Measurements from ENCODE around the gene HS3ST3B1. TPM values are rescaled to one million over a fixed set of nuclear protein-coding genes. Genes with fewer than 3 reads are reported as not detected.

Gene HS3ST3B1
- polyA plus RNA-seq, 1 of the 3 experiments (the other 2 are of a cell fraction), result 0.67 TPM

- Histone ChIP-seq H3K4me2 (no peak overlapping the region), H3F3A (replicated peaks; ENCODE audit: insufficient read depth) (no peaks in the 10 kb centered on the region), H3K9me2 (no peaks in the 10 kb centered on the region), H2AFZ (ENCODE audit: low read depth) (no peak overlapping the region), H3K27ac (ENCODE audit: low read depth in 2 of 2, low read length in 1 of 2) (no peak overlapping the region), H3K79me2 (ENCODE audit: insufficient read depth) (no peaks in the 10 kb centered on the region), H3K36me3 (replicated peaks in 1 of 2; ENCODE audit: control insufficient read depth in 1 of 2, insufficient read depth in 2 of 2, low read length in 1 of 2) (no peaks in the 10 kb centered on the region), H3K4me1 (ENCODE audit: control insufficient read depth in 1 of 2, insufficient read depth in 2 of 2, low read depth in 1 of 2, low read length in 1 of 2) (no peaks in the 10 kb centered on the region), H3K9ac (no peak overlapping the region), H4K20me1 (ENCODE audit: insufficient read depth) (no peaks in the 10 kb centered on the region), H3K4me3 (ENCODE audit: low read depth in 2 of 2, low read length in 1 of 2) (no peak overlapping the region), H3K9me3 (no peaks in the 10 kb centered on the region), H3K27me3 (ENCODE audit: insufficient read depth) (no peaks in the 10 kb centered on the region; the same call in 1 of the 2 replicates)
- 34% methylated on average over 10 of the region's 10 CpGs for WGBS (ENCODE audit: low lambda C conversion rate)
- DNase-seq, result no peak
- ChIA-PET POLR2A (no interaction called here), CTCF (interaction anchor here (0.5 kb wide), 1 partner anchor 21 kb away, joined by 3 read pairs; no protein-coding TSS in a partner anchor)
- TF ChIP-seq EP300 (IDR thresholded peaks at IDR 0.05; ENCODE audit: borderline replicate concordance in 1 of 2, low read depth in 1 of 2, low read length in 1 of 2) (no peak), SIN3A (IDR thresholded peaks at IDR 0.05; ENCODE audit: borderline replicate concordance, low read depth, low read length) (no peak), CHD2 (IDR thresholded peaks at IDR 0.05; ENCODE audit: low read length, partially characterized antibody) (no peak), FOXJ3 (CRISPR knock-in tag; IDR thresholded peaks at IDR 0.05) (no peak), YY1 (IDR thresholded peaks at IDR 0.05; ENCODE audit: low read depth) (no peak), JUND (IDR thresholded peaks at IDR 0.05) (no peak), RFX5 (IDR thresholded peaks at IDR 0.05; ENCODE audit: low read length) (no peak), NRF1 (IDR thresholded peaks at IDR 0.05; ENCODE audit: low read depth, low read length) (no peak), FOXM1 (IDR thresholded peaks at IDR 0.05; ENCODE audit: low read depth) (no peak), MAX (IDR thresholded peaks at IDR 0.05; ENCODE audit: low read depth) (no peak), SMC3 (IDR thresholded peaks at IDR 0.05; ENCODE audit: low read depth, low read length) (no peak)
- TF ChIP-seq, protein P1, sequence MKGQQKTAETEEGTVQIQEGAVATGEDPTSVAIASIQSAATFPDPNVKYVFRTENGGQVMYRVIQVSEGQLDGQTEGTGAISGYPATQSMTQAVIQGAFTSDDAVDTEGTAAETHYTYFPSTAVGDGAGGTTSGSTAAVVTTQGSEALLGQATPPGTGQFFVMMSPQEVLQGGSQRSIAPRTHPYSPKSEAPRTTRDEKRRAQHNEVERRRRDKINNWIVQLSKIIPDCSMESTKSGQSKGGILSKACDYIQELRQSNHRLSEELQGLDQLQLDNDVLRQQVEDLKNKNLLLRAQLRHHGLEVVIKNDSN (IDR thresholded peaks at IDR 0.05; ENCODE audit: borderline replicate concordance, low read depth), result no peak
Observed at GRCh38 chr17:14331225-14331981, 30.5 kb downstream of the HS3ST3B1 start.

GRCh38 chr17:14331982-14332298, 31.1 kb downstream of the HS3ST3B1 start:
- no peak overlapping the region for H2AFZ ChIP-seq (ENCODE audit: low read depth)
- no peak for DNase-seq
- ChIA-PET POLR2A (no interaction called here), CTCF (interaction anchor here (0.5 kb wide), 1 partner anchor 21 kb away, joined by 3 read pairs; no protein-coding TSS in a partner anchor)
- H3K9ac ChIP-seq, result no peak overlapping the region
- no peak overlapping the region for H3K27ac ChIP-seq (ENCODE audit: low read depth in 2 of 2, low read length in 1 of 2)
- no peaks in the 10 kb centered on the region for H3K9me3 ChIP-seq
- H3F3A ChIP-seq (replicated peaks; ENCODE audit: insufficient read depth), result no peaks in the 10 kb centered on the region
- no peaks in the 10 kb centered on the region for H3K9me2 ChIP-seq
- no peaks in the 10 kb centered on the region for H4K20me1 ChIP-seq (ENCODE audit: insufficient read depth)
- no peaks in the 10 kb centered on the region for H3K4me1 ChIP-seq (ENCODE audit: control insufficient read depth in 1 of 2, insufficient read depth in 2 of 2, low read depth in 1 of 2, low read length in 1 of 2)
- H3K4me3 ChIP-seq (ENCODE audit: low read depth in 2 of 2, low read length in 1 of 2), result no peak overlapping the region
- TF ChIP-seq RCOR1 (IDR thresholded peaks at IDR 0.05; ENCODE audit: low read length) (no peak), USF2 (IDR thresholded peaks at IDR 0.05; ENCODE audit: borderline replicate concordance, low read depth, low read length) (no peak), FOXJ3 (CRISPR knock-in tag; IDR thresholded peaks at IDR 0.05) (no peak), GATA2 (CRISPR knock-in tag; IDR thresholded peaks at IDR 0.05) (no peak), RFX5 (IDR thresholded peaks at IDR 0.05; ENCODE audit: low read length) (no peak), CHD2 (IDR thresholded peaks at IDR 0.05; ENCODE audit: low read length, partially characterized antibody) (no peak)
- TF ChIP-seq, protein P2, sequence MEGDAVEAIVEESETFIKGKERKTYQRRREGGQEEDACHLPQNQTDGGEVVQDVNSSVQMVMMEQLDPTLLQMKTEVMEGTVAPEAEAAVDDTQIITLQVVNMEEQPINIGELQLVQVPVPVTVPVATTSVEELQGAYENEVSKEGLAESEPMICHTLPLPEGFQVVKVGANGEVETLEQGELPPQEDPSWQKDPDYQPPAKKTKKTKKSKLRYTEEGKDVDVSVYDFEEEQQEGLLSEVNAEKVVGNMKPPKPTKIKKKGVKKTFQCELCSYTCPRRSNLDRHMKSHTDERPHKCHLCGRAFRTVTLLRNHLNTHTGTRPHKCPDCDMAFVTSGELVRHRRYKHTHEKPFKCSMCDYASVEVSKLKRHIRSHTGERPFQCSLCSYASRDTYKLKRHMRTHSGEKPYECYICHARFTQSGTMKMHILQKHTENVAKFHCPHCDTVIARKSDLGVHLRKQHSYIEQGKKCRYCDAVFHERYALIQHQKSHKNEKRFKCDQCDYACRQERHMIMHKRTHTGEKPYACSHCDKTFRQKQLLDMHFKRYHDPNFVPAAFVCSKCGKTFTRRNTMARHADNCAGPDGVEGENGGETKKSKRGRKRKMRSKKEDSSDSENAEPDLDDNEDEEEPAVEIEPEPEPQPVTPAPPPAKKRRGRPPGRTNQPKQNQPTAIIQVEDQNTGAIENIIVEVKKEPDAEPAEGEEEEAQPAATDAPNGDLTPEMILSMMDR (IDR thresholded peaks at IDR 0.05), result no peak
- H3K4me2 ChIP-seq, result no peak overlapping the region
- H3K36me3 ChIP-seq (replicated peaks in 1 of 2; ENCODE audit: control insufficient read depth in 1 of 2, insufficient read depth in 2 of 2, low read length in 1 of 2), result no peaks in the 10 kb centered on the region
- WGBS (ENCODE audit: low lambda C conversion rate), result 65% methylated on average over 3 of the region's 3 CpGs
- no peaks in the 10 kb centered on the region for H3K79me2 ChIP-seq (ENCODE audit: insufficient read depth)
- H3K27me3 ChIP-seq (ENCODE audit: insufficient read depth), result no peaks in the 10 kb centered on the region

All from SK-N-SH (cell line).